IgD-negative memory B cell (primary cell): ENCODE results near the gene PSKH1. TPM values are rescaled to one million over a fixed set of nuclear protein-coding genes. Genes with fewer than 3 reads are reported as not detected.

Experiments used
- H3K27ac Mint-ChIP-seq, 3 donors: one replicate each; pipeline ENCODE4 v1.8.0; 2020 to 2022; ENCODE audit warnings: mild to moderate bottlenecking in 3 of 3, mixed read lengths in 3 of 3, moderate library complexity in 1 of 3
- H3K27me3 Mint-ChIP-seq: one replicate; pipeline ENCODE4 v1.8.0; 2021; ENCODE audit warnings: mixed read lengths
- H3K36me3 Mint-ChIP-seq: one replicate; pipeline ENCODE4 v1.8.0; 2020; ENCODE audit warnings: mild to moderate bottlenecking, mixed read lengths
- H3K4me1 Mint-ChIP-seq, 3 donors: one replicate each; pipeline ENCODE4 v1.8.0; 2020 to 2022; ENCODE audit warnings: mixed read lengths in 3 of 3, mild to moderate bottlenecking in 1 of 3
- H3K4me3 Mint-ChIP-seq, 4 donors: one replicate each; pipeline ENCODE4 v1.8.0; 2020 to 2022; ENCODE audit warnings: mild to moderate bottlenecking in 4 of 4, mixed read lengths in 4 of 4, moderate library complexity in 3 of 4
- H3K9me3 Mint-ChIP-seq, 3 donors: one replicate each; pipeline ENCODE4 v1.8.0; 2020 to 2021; ENCODE audit warnings: mixed read lengths in 3 of 3, mild to moderate bottlenecking in 1 of 3
- polyA plus RNA-seq: library from polyadenylated mRNA; unstranded; fragments of 300-500 nt; fragmentation: Illumina TruSeq; gene quantifications from one replicate; pipeline ENCODE4 v1.2.3, GENCODE V29; 2021

The PSKH1 gene
- polyA plus RNA-seq, 1 donor from 2014 or later, result 22.4 TPM

GRCh38 chr16:67959536-67960329 lies 66.7 kb downstream of the PSKH1 start:
- peaks cover 8% of the 10 kb centered on the region for H3K36me3 Mint-ChIP-seq
- no peak overlapping the region for H3K27ac Mint-ChIP-seq
- H3K4me3 Mint-ChIP-seq, result no peak overlapping the region
- H3K27me3 Mint-ChIP-seq, result no peaks in the 10 kb centered on the region
- peaks cover 0 to 6% (median 3%) of the 10 kb centered on the region in 3 donors for H3K4me1 Mint-ChIP-seq
- H3K9me3 Mint-ChIP-seq, result no peaks in the 10 kb centered on the region

- Mint-ChIP-seq H3K4me1 (peaks cover 0 to 6% (median 6%) of the 10 kb centered on the region in 3 donors), H3K27ac (no peak overlapping the region), H3K36me3 (peaks cover 8% of the 10 kb centered on the region), H3K9me3 (no peaks in the 10 kb centered on the region), H3K4me3 (no peak overlapping the region), H3K27me3 (no peaks in the 10 kb centered on the region)
Observed at GRCh38 chr16:67961551-67961957, 68.5 kb downstream of the PSKH1 start.

- Mint-ChIP-seq H3K27ac (no peak overlapping the region), H3K4me1 (peaks cover 0 to 9% (median 8%) of the 10 kb centered on the region in 3 donors), H3K9me3 (no peaks in the 10 kb centered on the region), H3K27me3 (no peaks in the 10 kb centered on the region), H3K4me3 (no peak overlapping the region), H3K36me3 (peaks cover 8% of the 10 kb centered on the region)
Observed at GRCh38 chr16:67962135-67962534, 69.1 kb downstream of the PSKH1 start.

GRCh38 chr16:67963292-67963661 lies 70.2 kb downstream of the PSKH1 start:
- Mint-ChIP-seq H3K9me3 (no peaks in the 10 kb centered on the region), H3K27ac (no peak overlapping the region), H3K4me1 (peaks cover 0 to 15% (median 14%) of the 10 kb centered on the region in 3 donors), H3K4me3 (no peak overlapping the region), H3K27me3 (no peaks in the 10 kb centered on the region), H3K36me3 (peaks cover 8% of the 10 kb centered on the region)

GRCh38 chr16:67963662-67964321 lies 70.7 kb downstream of the PSKH1 start:
- peaks cover 8% of the 10 kb centered on the region for H3K36me3 Mint-ChIP-seq
- H3K27me3 Mint-ChIP-seq, result no peaks in the 10 kb centered on the region
- H3K4me1 Mint-ChIP-seq, result peaks cover 0 to 15% (median 14%) of the 10 kb centered on the region in 3 donors
- no peaks in the 10 kb centered on the region for H3K9me3 Mint-ChIP-seq
- H3K27ac Mint-ChIP-seq, result no peak overlapping the region
- peak overlapping the region in 1 of 4 donors; percentile 4 for H3K4me3 Mint-ChIP-seq

- Mint-ChIP-seq H3K27me3 (no peaks in the 10 kb centered on the region), H3K9me3 (no peaks in the 10 kb centered on the region), H3K36me3 (peaks cover 8% of the 10 kb centered on the region), H3K27ac (no peak overlapping the region), H3K4me3 (peak overlapping the region in 2 of 4 donors; percentile 4 to 52), H3K4me1 (peaks cover 0 to 17% (median 17%) of the 10 kb centered on the region in 3 donors)
Observed at GRCh38 chr16:67964477-67965131, 71.5 kb downstream of the PSKH1 start.

GRCh38 chr16:67965668-67966548 lies 72.9 kb downstream of the PSKH1 start:
- Mint-ChIP-seq H3K27me3 (no peaks in the 10 kb centered on the region), H3K36me3 (peaks cover 8% of the 10 kb centered on the region), H3K27ac (no peak overlapping the region), H3K4me1 (peaks cover 0 to 19% (median 17%) of the 10 kb centered on the region in 3 donors), H3K9me3 (no peaks in the 10 kb centered on the region), H3K4me3 (peak overlapping the region in 2 of 4 donors; percentile 27 to 81)

GRCh38 chr16:67966549-67967182 lies 73.6 kb downstream of the PSKH1 start:
- peak overlapping the region in 1 of 3 donors; percentile 92 for H3K27ac Mint-ChIP-seq
- peaks cover 7% of the 10 kb centered on the region for H3K36me3 Mint-ChIP-seq
- H3K9me3 Mint-ChIP-seq, result no peaks in the 10 kb centered on the region
- H3K4me1 Mint-ChIP-seq, result peaks cover 0 to 19% (median 17%) of the 10 kb centered on the region in 3 donors
- H3K4me3 Mint-ChIP-seq, result peak overlapping the region; percentile 38 to 98 (median 89)
- no peaks in the 10 kb centered on the region for H3K27me3 Mint-ChIP-seq

- Mint-ChIP-seq H3K4me1 (peaks cover 0 to 19% (median 17%) of the 10 kb centered on the region in 3 donors), H3K27ac (peak overlapping the region in 1 of 3 donors; percentile 92), H3K27me3 (no peaks in the 10 kb centered on the region), H3K4me3 (peak overlapping the region; percentile 81 to 98 (median 98)), H3K9me3 (no peaks in the 10 kb centered on the region), H3K36me3 (peaks cover 7% of the 10 kb centered on the region)
Observed at GRCh38 chr16:67967183-67967957, 74.3 kb downstream of the PSKH1 start.

GRCh38 chr16:67967958-67968399 lies 74.9 kb downstream of the PSKH1 start:
- Mint-ChIP-seq H3K27me3 (no peaks in the 10 kb centered on the region), H3K27ac (peak overlapping the region in 1 of 3 donors; percentile 92), H3K9me3 (no peaks in the 10 kb centered on the region), H3K36me3 (peaks cover 3% of the 10 kb centered on the region), H3K4me1 (peaks cover 0 to 19% (median 16%) of the 10 kb centered on the region in 3 donors), H3K4me3 (peak overlapping the region; percentile 81 to 98 (median 98))

- no peaks in the 10 kb centered on the region for H3K27me3 Mint-ChIP-seq
- peaks cover 0 to 19% (median 16%) of the 10 kb centered on the region in 3 donors for H3K4me1 Mint-ChIP-seq
- H3K27ac Mint-ChIP-seq, result peak within 1 kb of the TSS; percentile 2 to 92 (median 91)
- peak within 1 kb of the TSS; percentile 82 to 100 (median 98) for H3K4me3 Mint-ChIP-seq
- peaks cover 1% of the 10 kb centered on the region for H3K36me3 Mint-ChIP-seq
- H3K9me3 Mint-ChIP-seq, result no peaks in the 10 kb centered on the region
Observed at GRCh38 chr16:67968400-67969253, 75.6 kb downstream of the PSKH1 start, which contains the start of gene SLC12A4. Gene SLC12A4, minus strand, starts transcription at chr16:67968637. Its CDS starts 84 bp downstream, at chr16:67968553.

- no peaks in the 10 kb centered on the region for H3K9me3 Mint-ChIP-seq
- peak overlapping the region; percentile 2 to 91 (median 75) for H3K27ac Mint-ChIP-seq
- peaks cover under 1 to 18% (median 14%) of the 10 kb centered on the region in 3 donors for H3K4me1 Mint-ChIP-seq
- H3K27me3 Mint-ChIP-seq, result no peaks in the 10 kb centered on the region
- H3K36me3 Mint-ChIP-seq, result peaks cover 1% of the 10 kb centered on the region
- peak overlapping the region; percentile 82 to 100 (median 95) for H3K4me3 Mint-ChIP-seq
Observed at GRCh38 chr16:67969254-67970039, 76.4 kb downstream of the PSKH1 start.
